RWPE2 (cell line): ENCODE measurements around the gene PIH1D1.
"Not testable (repeated sequence)": the region's sequence is repeated elsewhere in the genome, so short reads cannot be mapped to it uniquely, and the experiment has no call there.

Experiments
- ATAC-seq: fragments of 200-7000 bp; cut with Tn5 transposase; 3 replicates; pipeline ENCODE4 v1.9.1; 2021; ENCODE audit warnings: low read depth
- DNase-seq: peaks from one replicate; pipeline ENCODE4 v3.0.0-alpha.2; 2020; ENCODE audit warnings: low spot score
- H3K27ac ChIP-seq: fragments of 450-650 bp; 2 replicates; pipeline ENCODE4 v1.5.1; 2017; ENCODE audit warnings: mild to moderate bottlenecking; ENCODE audit not compliant: poor library complexity, severe bottlenecking
- H3K27me3 ChIP-seq: fragments of 250-450 bp; sonication (Bioruptor Pico); 2 replicates; pipeline ENCODE4 v1.5.1; 2021; ENCODE audit warnings: mild to moderate bottlenecking, moderate library complexity; ENCODE audit not compliant: insufficient read depth, poor library complexity, severe bottlenecking
- H3K36me3 ChIP-seq: fragments of 250-450 bp; sonication (Bioruptor Pico); 2 replicates; pipeline ENCODE4 v1.5.1; 2020; ENCODE audit warnings: low read depth, mild to moderate bottlenecking, moderate library complexity
- H3K4me1 ChIP-seq: fragments of 250-450 bp; sonication (Bioruptor Pico); 2 replicates; pipeline ENCODE4 v1.5.1; 2021; ENCODE audit warnings: mild to moderate bottlenecking, moderate library complexity; ENCODE audit not compliant: insufficient read depth, poor library complexity, severe bottlenecking
- H3K4me3 ChIP-seq: fragments of 250-450 bp; sonication (Bioruptor Pico); 2 replicates; pipeline ENCODE4 v1.5.1; 2021; ENCODE audit warnings: mild to moderate bottlenecking, moderate library complexity; ENCODE audit not compliant: severe bottlenecking
- H3K9me3 ChIP-seq: fragments of 250-450 bp; sonication (Bioruptor Pico); 2 replicates; pipeline ENCODE4 v1.5.1; 2021; ENCODE audit warnings: mild to moderate bottlenecking, moderate library complexity; ENCODE audit not compliant: severe bottlenecking
- TF ChIP-seq, protein P1 (sequence below): fragments of 450-650 bp; IDR thresholded peaks from one replicate; pipeline ENCODE4 v1.5.1; 2017; ENCODE audit warnings: mild to moderate bottlenecking, moderate library complexity; ENCODE audit not compliant: poor library complexity, severe bottlenecking

The PIH1D1 gene

DNA sequence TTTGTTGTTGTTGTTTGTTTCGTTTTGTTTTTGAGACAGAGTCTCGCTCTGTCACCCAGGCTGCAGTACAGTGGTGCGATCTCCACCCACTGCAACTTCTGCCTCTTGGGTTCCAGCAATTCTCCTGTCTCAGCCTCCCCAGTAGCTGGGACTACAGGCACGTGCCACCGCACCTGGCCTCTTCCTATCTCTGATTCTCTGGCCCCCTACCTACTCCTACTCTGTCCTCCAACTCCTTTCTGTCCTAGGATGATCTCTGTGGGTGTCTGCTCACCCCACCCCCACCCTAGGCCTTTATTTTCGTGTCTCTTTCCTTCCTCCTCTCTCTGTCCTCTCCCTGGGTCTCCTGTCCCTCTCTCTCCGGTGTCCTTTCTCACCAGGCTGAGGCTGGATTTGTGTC is 1.2 kb downstream of the PIH1D1 start:
- H3K4me1 ChIP-seq, result peaks cover 6% of the 10 kb centered on the region
- no peak for ATAC-seq
- no peaks in the 10 kb centered on the region for H3K27me3 ChIP-seq
- peak overlapping the region; percentile 81 for H3K27ac ChIP-seq
- H3K9me3 ChIP-seq, result no peaks in the 10 kb centered on the region
- peaks cover 30% of the 10 kb centered on the region for H3K36me3 ChIP-seq
- no peak for DNase-seq
- TF ChIP-seq, protein P1, sequence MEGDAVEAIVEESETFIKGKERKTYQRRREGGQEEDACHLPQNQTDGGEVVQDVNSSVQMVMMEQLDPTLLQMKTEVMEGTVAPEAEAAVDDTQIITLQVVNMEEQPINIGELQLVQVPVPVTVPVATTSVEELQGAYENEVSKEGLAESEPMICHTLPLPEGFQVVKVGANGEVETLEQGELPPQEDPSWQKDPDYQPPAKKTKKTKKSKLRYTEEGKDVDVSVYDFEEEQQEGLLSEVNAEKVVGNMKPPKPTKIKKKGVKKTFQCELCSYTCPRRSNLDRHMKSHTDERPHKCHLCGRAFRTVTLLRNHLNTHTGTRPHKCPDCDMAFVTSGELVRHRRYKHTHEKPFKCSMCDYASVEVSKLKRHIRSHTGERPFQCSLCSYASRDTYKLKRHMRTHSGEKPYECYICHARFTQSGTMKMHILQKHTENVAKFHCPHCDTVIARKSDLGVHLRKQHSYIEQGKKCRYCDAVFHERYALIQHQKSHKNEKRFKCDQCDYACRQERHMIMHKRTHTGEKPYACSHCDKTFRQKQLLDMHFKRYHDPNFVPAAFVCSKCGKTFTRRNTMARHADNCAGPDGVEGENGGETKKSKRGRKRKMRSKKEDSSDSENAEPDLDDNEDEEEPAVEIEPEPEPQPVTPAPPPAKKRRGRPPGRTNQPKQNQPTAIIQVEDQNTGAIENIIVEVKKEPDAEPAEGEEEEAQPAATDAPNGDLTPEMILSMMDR, result no peak
- H3K4me3 ChIP-seq, result peak overlapping the region; percentile 76

DNA sequence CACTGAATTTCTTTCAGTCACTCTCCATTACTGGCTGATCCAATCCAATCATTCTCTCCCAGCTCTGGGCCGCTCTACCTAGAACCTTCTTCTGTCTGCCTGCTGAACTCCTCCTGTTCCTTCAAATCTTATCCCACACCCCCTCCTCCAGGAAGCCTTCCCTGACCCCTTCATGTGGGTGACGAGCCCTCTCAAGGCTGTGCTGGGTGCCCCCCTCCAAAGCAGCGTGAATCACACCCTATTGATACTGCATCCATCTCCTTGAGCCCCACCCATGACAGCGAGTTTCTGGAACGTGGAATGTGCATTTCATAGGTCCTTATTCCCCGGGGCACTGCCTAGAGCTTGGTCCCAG is 3.2 kb downstream of the PIH1D1 start:
- Histone ChIP-seq H3K36me3 (peaks cover 24% of the 10 kb centered on the region), H3K27ac (no peak overlapping the region), H3K4me3 (no peak overlapping the region), H3K27me3 (no peaks in the 10 kb centered on the region), H3K4me1 (no peaks in the 10 kb centered on the region), H3K9me3 (no peaks in the 10 kb centered on the region)
- DNase-seq (no peak), ATAC-seq (no peak)
- TF ChIP-seq, protein P1, result no peak

DNA sequence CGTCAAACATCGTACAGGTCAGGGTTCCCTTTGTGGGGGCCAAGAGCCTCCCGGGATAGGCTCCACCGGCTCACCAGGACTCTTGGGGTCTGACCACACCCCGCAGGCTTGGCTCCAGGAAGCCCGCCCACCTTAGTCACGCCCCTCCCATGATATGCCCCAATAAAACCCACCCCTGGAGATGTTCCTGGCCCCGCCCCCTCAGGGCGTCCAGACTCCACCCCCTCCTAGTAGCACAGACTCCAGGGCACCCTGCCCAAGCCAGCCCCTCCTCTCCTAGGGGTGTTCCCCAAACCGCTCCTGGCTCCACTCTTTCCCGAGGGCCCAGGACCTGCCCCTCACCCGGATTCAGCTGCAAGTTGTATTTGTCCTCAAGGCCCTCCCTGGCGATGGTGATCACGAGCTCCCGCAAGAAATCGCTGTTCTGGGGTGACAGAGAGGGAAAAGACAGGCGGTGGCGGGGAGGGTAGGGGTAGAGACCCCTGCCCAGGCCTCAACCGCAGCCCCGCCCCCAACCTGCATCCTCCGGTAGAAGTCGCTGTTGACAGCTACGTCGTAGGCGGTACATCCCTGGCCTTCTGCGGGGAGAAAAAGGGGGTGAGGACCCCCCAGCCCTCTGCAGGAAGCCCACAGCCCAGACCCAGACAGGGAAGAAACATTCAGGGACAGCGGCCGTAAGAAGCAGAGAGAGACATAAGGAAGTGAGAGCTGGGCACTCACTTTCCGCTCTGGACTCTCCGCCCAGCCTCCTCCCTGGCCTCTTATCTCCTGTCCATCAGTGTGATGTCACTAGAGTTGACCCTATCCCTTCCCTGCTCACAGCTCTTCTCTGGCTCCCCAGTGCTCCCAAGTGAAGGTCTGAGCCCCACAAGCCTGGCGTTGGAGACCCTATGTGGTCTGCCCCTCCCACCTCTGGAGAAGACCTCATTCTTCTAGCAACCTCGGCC is 3.9 kb downstream of the PIH1D1 start:
- H3K27me3 ChIP-seq, result no peaks in the 10 kb centered on the region
- ATAC-seq (no peak), DNase-seq (no peak)
- TF ChIP-seq, protein P1, result no peak
- no peak overlapping the region for H3K27ac ChIP-seq
- H3K36me3 ChIP-seq, result peaks cover 24% of the 10 kb centered on the region
- no peaks in the 10 kb centered on the region for H3K4me1 ChIP-seq
- no peaks in the 10 kb centered on the region for H3K9me3 ChIP-seq
- H3K4me3 ChIP-seq, result no peak overlapping the region

DNA sequence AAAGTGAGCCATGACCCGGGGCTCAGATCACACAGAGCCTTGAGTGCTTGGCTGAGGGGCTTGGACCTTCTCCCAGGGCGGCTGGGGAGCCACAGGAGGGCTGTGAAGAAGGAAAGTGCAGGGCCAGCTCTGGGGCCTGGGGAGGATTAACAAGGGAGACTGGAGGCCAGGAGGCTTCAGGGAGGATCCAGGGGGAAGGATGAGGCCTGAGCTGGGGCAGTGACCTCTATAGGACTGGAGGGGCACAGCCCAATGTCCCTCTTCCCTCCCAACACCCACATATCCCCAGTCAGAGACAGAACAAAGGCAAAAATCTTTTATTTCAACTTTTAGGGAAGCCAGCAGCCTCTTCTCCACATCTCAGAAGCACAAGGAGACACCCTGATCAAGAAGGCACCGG is 5.6 kb downstream of the PIH1D1 start:
- Histone ChIP-seq H3K9me3 (no peaks in the 10 kb centered on the region), H3K4me3 (no peak overlapping the region), H3K4me1 (no peaks in the 10 kb centered on the region), H3K27me3 (peaks cover 13% of the 10 kb centered on the region), H3K36me3 (peaks cover 24% of the 10 kb centered on the region), H3K27ac (no peak overlapping the region)
- ATAC-seq (no peak), DNase-seq (no peak)
- TF ChIP-seq, protein P1, result no peak

DNA sequence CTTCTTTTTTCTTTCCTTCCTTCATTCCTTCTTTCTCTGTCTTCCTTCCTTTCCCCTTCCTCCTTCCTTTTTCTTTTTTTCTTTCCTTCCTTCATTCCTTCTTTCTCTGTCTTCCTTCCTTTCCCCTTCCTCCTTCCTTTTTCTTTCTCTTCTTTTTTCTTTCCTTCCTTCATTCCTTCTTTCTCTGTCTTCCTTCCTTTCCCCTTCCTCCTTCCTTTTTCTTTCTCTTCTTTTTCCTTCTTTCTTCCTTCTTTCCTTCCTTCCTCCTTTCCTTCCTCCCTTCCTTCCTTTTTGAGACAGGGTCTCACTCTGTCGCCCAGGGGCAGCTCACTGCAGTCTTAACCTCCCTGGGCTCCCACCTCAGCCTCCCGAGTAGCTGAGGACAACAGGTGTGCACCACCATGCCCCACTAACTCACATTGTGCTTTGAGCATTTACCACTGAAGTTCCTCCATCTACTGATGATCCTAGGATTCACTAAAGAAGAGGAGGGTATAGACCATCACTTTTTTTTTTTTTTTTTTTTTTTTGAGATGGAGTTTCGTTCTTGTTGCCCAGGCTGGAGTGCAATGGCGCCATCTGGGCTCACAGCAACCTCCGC is 7.4 kb downstream of the PIH1D1 start:
- H3K27ac ChIP-seq, ATAC-seq, H3K9me3 ChIP-seq, H3K4me3 ChIP-seq, H3K4me1 ChIP-seq, DNase-seq: not testable (repeated sequence)
- peaks cover 31% of the 10 kb centered on the region for H3K27me3 ChIP-seq
- peaks cover 15% of the 10 kb centered on the region for H3K36me3 ChIP-seq
